Sigmoid colon (tissue), 7 donors: ENCODE data around the gene ZNF410. TPM values are rescaled to one million over a fixed set of nuclear protein-coding genes. Genes with fewer than 3 reads are reported as not detected.
"Not testable (repeated sequence)": the region's sequence is repeated elsewhere in the genome, so short reads cannot be mapped to it uniquely, and the experiment has no call there.

ENCODE experiments used
- DNase-seq: peaks from one replicate; pipeline ENCODE4 v3.0.0-alpha.2; 2019
- H3K27ac ChIP-seq, 4 donors: fragments of 200-600 bp; sonication (generic); one replicate each; pipeline ENCODE4 v1.5.1; 2016 to 2019; ENCODE audit warnings: mild to moderate bottlenecking in 1 of 4
- H3K27me3 ChIP-seq, 3 donors: fragments of 200-600 bp; sonication (generic); one replicate each; pipeline ENCODE4 v1.5.1; 2019; ENCODE audit warnings: mild to moderate bottlenecking in 1 of 3
- H3K36me3 ChIP-seq, 4 donors: fragments of 200-600 bp; sonication (generic); one replicate each; pipeline ENCODE4 v1.5.1; 2016 to 2019
- H3K4me1 ChIP-seq, 4 donors: fragments of 200-600 bp; sonication (generic); one replicate each; pipeline ENCODE4 v1.5.1; 2017 to 2019
- H3K4me3 ChIP-seq, 4 donors: fragments of 200-600 bp; sonication (generic); one replicate each; pipeline ENCODE4 v1.5.1; 2017 to 2019; ENCODE audit warnings: mild to moderate bottlenecking in 2 of 4, moderate library complexity in 1 of 4
- H3K9me3 ChIP-seq, 4 donors: fragments of 200-600 bp in 3 of 4; sonication (generic) in 3 of 4; one replicate each; pipeline versions ENCODE4 v1.5.1 to v1.6.1; 2013 to 2019
- CTCF ChIP-seq, 4 experiments: fragments of 450-650 bp in 3 of 4; fragments of 200-600 bp in 1 of 4; IDR thresholded peaks; one replicate each; pipeline ENCODE4 v1.5.1; 2016 to 2019; ENCODE audit warnings: antibody characterized with exemption in 4 of 4, mild to moderate bottlenecking in 3 of 4, moderate library complexity in 2 of 4
- EP300 ChIP-seq, 4 donors: sonication (generic); formaldehyde crosslinking; IDR thresholded peaks; one replicate each; pipeline ENCODE4 v1.6.1; 2017; ENCODE audit warnings: antibody characterized with exemption in 4 of 4
- POLR2A ChIP-seq, 2 donors: fragments of 450-650 bp; IDR thresholded peaks; one replicate each; pipeline ENCODE4 v1.6.1; 2016; ENCODE audit warnings: antibody characterized with exemption in 2 of 2, mild to moderate bottlenecking in 2 of 2, moderate library complexity in 2 of 2
- POLR2AphosphoS5 ChIP-seq, 4 donors: sonication (generic); formaldehyde crosslinking; IDR thresholded peaks; one replicate each; pipeline ENCODE4 v1.6.1; 2017; ENCODE audit warnings: antibody characterized with exemption in 4 of 4
- WGBS, 2 donors: extraction: QIAGEN DNeasy Blood & Tissue Kit; methylation state at CpG; one replicate each; pipeline ENCODE4 v1.1.7; 2013; 5-methylcytosine and 5-hydroxymethylcytosine counted together
- intact Hi-C: fragments of 100-400 bp; cut with DNase I; formaldehyde crosslinking; loops from one replicate; pipeline ENCODE4 v1.15.1; 2023
- polyA plus RNA-seq, 3 donors: library from polyadenylated mRNA; stranded (reverse); fragments of 200-250 nt; gene quantifications; one replicate each; pipeline ENCODE4 v1.2.3, GENCODE V29; 2013
- total RNA-seq, 4 donors: library from RNA; depleted of rRNA; stranded (reverse); fragments of >200 nt; gene quantifications; one replicate each; pipeline ENCODE4 v1.1.0, GENCODE V29; 2016
- donor health status: healthy with polysubstance abuse.
- donor health status: Bipolar disorder and iron deficiency.
- donor health status: healthy.

The ZNF410 gene
- total and polyA plus RNA-seq, 7 donors: 33.3 to 67.8 (median 45.1) TPM

- Histone ChIP-seq H3K4me1 (no peaks in the 10 kb centered on the region), H3K36me3 (peaks cover 13 to 94% (median 50%) of the 10 kb centered on the region in 4 donors), H3K9me3 (no peaks in the 10 kb centered on the region), H3K4me3 (no peak overlapping the region), H3K27me3 (no peaks in the 10 kb centered on the region), H3K27ac (no peak overlapping the region)
- intact Hi-C loops: no loop called here
- TF ChIP-seq POLR2A (IDR thresholded peaks at IDR 0.05) (no peak), CTCF (IDR thresholded peaks at IDR 0.05) (no peak), EP300 (IDR thresholded peaks at IDR 0.05) (no peak), POLR2AphosphoS5 (IDR thresholded peaks at IDR 0.05) (no peak)
- DNase-seq: no peak
- WGBS, 2 donors: 80% methylated on average over 3 of the region's 3 CpGs
These were observed 16.4 kb downstream of the ZNF410 start for GRCh38 chr14:73903028-73903427.

- Histone ChIP-seq H3K27me3 (no peaks in the 10 kb centered on the region), H3K36me3 (peaks cover 15 to 90% (median 46%) of the 10 kb centered on the region in 4 donors), H3K4me1 (no peaks in the 10 kb centered on the region), H3K27ac (no peak overlapping the region), H3K4me3 (no peak overlapping the region), H3K9me3 (no peaks in the 10 kb centered on the region)
- 97 to 100% methylated on average over 1 of the region's 1 CpG for WGBS, 2 donors
- no peak for TF ChIP-seq POLR2AphosphoS5 (IDR thresholded peaks at IDR 0.05)
- DNase-seq: no peak
- intact Hi-C loops: no loop called here
These were observed 23.0 kb downstream of the ZNF410 start for GRCh38 chr14:73909681-73910080.

GRCh38 chr14:73913256-73913655, 26.6 kb downstream of the ZNF410 start:
- Histone ChIP-seq H3K36me3 (peaks cover 9 to 69% (median 26%) of the 10 kb centered on the region in 4 donors), H3K27ac (no peak overlapping the region)
- intact Hi-C loops: no loop called here

GRCh38 chr14:73916324-73916723, 29.7 kb downstream of the ZNF410 start:
- Histone ChIP-seq H3K36me3 (peaks cover 10 to 68% (median 20%) of the 10 kb centered on the region in 4 donors), H3K9me3 (no peaks in the 10 kb centered on the region), H3K4me1 (no peaks in the 10 kb centered on the region), H3K27me3 (no peaks in the 10 kb centered on the region), H3K27ac (no peak overlapping the region), H3K4me3 (no peak overlapping the region)
- 87 to 89% methylated on average over 6 of the region's 6 CpGs for WGBS, 2 donors
- TF ChIP-seq EP300 (IDR thresholded peaks at IDR 0.05) (no peak), CTCF (IDR thresholded peaks at IDR 0.05) (no peak), POLR2A (IDR thresholded peaks at IDR 0.05) (no peak), POLR2AphosphoS5 (IDR thresholded peaks at IDR 0.05) (no peak)
- DNase-seq: no peak
- intact Hi-C loops: no loop called here

More at GRCh38 chr14:73913256-73913655, 26.6 kb downstream of the ZNF410 start:
- no peak for TF ChIP-seq CTCF (IDR thresholded peaks at IDR 0.05)
- no peak for TF ChIP-seq POLR2A (IDR thresholded peaks at IDR 0.05)
- Histone ChIP-seq H3K27me3 (no peaks in the 10 kb centered on the region), H3K4me3 (no peak overlapping the region), H3K9me3 (no peaks in the 10 kb centered on the region), H3K4me1 (no peaks in the 10 kb centered on the region)
- WGBS, 2 donors: 89 to 92% methylated on average over 3 of the region's 3 CpGs
- no peak for DNase-seq

- DNase-seq, H3K27ac ChIP-seq, intact Hi-C loops, H3K4me1 ChIP-seq, H3K9me3 ChIP-seq, H3K4me3 ChIP-seq, H3K27me3 ChIP-seq: not testable (repeated sequence)
- WGBS, 2 donors: 99% methylated on average over 2 of the region's 2 CpGs
- H3K36me3 ChIP-seq: peaks cover 26 to 75% (median 44%) of the 10 kb centered on the region in 4 donors
These were observed 32.8 kb downstream of the ZNF410 start for GRCh38 chr14:73919457-73919856.

- intact Hi-C loops: no loop called here
- no peak overlapping the region for H3K4me3 ChIP-seq
- H3K4me1 ChIP-seq: no peaks in the 10 kb centered on the region
- 88% methylated on average over 5 of the region's 5 CpGs for WGBS, 2 donors
- no peak overlapping the region for H3K27ac ChIP-seq
- DNase-seq: no peak
- no peaks in the 10 kb centered on the region for H3K9me3 ChIP-seq
- peaks cover 32 to 98% (median 73%) of the 10 kb centered on the region in 4 donors for H3K36me3 ChIP-seq
- H3K27me3 ChIP-seq: no peaks in the 10 kb centered on the region
- TF ChIP-seq POLR2A (IDR thresholded peaks at IDR 0.05) (no peak), EP300 (IDR thresholded peaks at IDR 0.05) (no peak)
These were observed 37.7 kb downstream of the ZNF410 start for GRCh38 chr14:73924337-73924736.
